ENCODE data around the gene PRKAG1.

DNA sequence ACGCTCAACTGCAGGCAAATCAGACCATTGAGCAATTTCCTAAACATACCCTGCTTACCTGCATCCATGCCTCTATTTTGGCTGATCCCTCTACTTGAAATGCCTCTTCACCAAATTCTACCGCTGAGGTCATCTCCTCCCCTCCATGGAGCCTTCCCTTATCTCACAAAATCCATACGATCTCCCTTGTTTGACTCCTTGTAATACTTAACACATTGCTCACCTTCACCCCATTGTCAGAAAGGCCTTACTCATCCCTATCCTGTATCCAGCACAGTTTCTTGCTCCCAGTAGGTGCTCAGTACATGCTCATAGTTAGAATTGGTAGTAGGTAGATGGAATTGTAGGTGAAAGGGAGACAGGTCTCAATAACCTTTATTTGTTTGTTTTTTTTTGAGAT, 24.8 kb downstream of the PRKAG1 start:
- TF ChIP-seq CTCF (conservative IDR thresholded peaks at IDR 0.05; ENCODE audit: low read length) (no peak), EZH2phosphoT487 (IDR thresholded peaks at IDR 0.05; ENCODE audit: borderline replicate concordance) (no peak)

Data from Loucy (cell line).